ENCODE measurements around the gene FBXL19. TPM values are rescaled to one million over a fixed set of nuclear protein-coding genes. Genes with fewer than 3 reads are reported as not detected.

Gene FBXL19
- total and polyA plus RNA-seq, 2 of the 13 experiments (the other 11 are each of a cell fraction or from before 2014, with no cell fraction given) = 6.0 to 13.7 TPM

DNA sequence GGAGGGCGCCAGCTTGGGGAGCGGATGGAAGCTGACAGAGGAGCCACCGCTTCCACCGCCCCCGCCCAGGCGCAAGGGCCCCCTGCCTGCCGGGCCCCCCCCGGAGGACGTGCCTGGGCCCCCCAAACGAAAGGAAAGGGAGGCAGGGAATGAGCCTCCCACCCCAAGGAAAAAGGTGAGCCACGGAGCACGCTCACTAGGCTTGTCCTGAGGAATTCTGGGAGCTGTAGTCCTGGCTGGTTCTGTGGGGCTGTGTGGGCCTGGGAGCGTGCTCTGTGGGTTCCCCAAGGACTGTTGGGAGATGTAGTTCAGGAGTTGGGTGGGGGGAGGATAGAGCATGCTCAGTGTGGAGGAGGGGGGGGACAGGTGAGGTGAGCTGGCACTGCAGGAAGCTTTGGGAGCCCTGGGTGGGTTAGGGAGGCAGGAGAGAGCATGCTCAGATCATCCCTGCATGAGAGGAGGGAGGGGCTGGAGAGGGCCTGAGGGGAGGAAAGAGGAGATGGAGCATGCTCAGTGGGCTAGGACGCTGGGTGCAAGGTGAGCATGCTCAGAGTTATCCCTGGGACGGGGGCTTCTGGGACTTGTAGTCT is 4.5 kb downstream of the FBXL19 start (continued):
- TF ChIP-seq, protein P1, sequence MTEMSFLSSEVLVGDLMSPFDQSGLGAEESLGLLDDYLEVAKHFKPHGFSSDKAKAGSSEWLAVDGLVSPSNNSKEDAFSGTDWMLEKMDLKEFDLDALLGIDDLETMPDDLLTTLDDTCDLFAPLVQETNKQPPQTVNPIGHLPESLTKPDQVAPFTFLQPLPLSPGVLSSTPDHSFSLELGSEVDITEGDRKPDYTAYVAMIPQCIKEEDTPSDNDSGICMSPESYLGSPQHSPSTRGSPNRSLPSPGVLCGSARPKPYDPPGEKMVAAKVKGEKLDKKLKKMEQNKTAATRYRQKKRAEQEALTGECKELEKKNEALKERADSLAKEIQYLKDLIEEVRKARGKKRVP (CRISPR knock-in tag; IDR thresholded peaks at IDR 0.05) = no peak
- TF ChIP-seq ZNF343 (CRISPR knock-in tag; IDR thresholded peaks at IDR 0.05) (no peak), DR1 (CRISPR knock-in tag; IDR thresholded peaks at IDR 0.05) (no peak), ZNF274 (CRISPR knock-in tag; IDR thresholded peaks at IDR 0.05) (0 out of 2 replicates have a peak, but pooled peaks have one; percentile 29), ELF1 (CRISPR knock-in tag; IDR thresholded peaks at IDR 0.05) (no peak), MZF1 (CRISPR knock-in tag; IDR thresholded peaks at IDR 0.05; ENCODE audit: borderline replicate concordance) (no peak), ZMYM4 (CRISPR knock-in tag; IDR thresholded peaks at IDR 0.05) (0 out of 2 replicates have a peak, but pooled peaks have one; percentile 32), ZNF775 (CRISPR knock-in tag; IDR thresholded peaks at IDR 0.05; ENCODE audit: borderline replicate concordance) (no peak), HCFC1 (IDR thresholded peaks at IDR 0.05; ENCODE audit: low read depth, low read length) (peak; percentile 76), KDM3A (CRISPR knock-in tag; IDR thresholded peaks at IDR 0.05; ENCODE audit: low read depth) (no peak), RNF2 (conservative IDR thresholded peaks at IDR 0.05; ENCODE audit: low read depth) (no peak)
- TF ChIP-seq, protein P2, sequence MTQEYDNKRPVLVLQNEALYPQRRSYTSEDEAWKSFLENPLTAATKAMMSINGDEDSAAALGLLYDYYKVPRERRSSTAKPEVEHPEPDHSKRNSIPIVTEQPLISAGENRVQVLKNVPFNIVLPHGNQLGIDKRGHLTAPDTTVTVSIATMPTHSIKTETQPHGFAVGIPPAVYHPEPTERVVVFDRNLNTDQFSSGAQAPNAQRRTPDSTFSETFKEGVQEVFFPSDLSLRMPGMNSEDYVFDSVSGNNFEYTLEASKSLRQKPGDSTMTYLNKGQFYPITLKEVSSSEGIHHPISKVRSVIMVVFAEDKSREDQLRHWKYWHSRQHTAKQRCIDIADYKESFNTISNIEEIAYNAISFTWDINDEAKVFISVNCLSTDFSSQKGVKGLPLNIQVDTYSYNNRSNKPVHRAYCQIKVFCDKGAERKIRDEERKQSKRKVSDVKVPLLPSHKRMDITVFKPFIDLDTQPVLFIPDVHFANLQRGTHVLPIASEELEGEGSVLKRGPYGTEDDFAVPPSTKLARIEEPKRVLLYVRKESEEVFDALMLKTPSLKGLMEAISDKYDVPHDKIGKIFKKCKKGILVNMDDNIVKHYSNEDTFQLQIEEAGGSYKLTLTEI (CRISPR knock-in tag; conservative IDR thresholded peaks at IDR 0.05) = no peak
- TF ChIP-seq, protein P3, sequence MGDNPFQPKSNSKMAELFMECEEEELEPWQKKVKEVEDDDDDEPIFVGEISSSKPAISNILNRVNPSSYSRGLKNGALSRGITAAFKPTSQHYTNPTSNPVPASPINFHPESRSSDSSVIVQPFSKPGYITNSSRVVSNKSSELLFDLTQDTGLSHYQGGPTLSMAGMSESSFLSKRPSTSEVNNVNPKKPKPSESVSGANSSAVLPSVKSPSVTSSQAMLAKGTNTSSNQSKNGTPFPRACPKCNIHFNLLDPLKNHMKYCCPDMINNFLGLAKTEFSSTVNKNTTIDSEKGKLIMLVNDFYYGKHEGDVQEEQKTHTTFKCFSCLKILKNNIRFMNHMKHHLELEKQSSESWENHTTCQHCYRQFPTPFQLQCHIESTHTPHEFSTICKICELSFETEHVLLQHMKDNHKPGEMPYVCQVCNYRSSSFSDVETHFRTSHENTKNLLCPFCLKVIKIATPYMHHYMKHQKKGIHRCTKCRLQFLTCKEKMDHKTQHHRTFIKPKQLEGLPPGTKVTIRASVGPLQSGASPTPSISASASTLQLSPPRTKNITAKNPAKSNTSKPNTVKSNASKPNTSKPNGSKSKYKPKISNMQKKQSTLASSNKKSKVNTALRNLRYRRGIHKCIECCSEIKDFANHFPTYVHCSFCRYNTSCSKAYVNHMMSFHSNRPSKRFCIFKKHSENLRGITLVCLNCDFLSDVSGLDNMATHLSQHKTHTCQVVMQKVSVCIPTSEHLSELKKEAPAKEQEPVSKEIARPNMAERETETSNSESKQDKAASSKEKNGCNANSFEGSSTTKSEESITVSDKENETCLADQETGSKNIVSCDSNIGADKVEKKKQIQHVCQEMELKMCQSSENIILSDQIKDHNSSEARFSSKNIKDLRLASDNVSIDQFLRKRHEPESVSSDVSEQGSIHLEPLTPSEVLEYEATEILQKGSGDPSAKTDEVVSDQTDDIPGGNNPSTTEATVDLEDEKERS (CRISPR knock-in tag; IDR thresholded peaks at IDR 0.05) = no peak
- TF ChIP-seq, protein P4, sequence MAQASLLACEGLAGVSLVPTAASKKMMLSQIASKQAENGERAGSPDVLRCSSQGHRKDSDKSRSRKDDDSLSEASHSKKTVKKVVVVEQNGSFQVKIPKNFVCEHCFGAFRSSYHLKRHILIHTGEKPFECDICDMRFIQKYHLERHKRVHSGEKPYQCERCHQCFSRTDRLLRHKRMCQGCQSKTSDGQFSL (CRISPR knock-in tag; IDR thresholded peaks at IDR 0.05) = peak; percentile 75
- TF ChIP-seq, protein P5, sequence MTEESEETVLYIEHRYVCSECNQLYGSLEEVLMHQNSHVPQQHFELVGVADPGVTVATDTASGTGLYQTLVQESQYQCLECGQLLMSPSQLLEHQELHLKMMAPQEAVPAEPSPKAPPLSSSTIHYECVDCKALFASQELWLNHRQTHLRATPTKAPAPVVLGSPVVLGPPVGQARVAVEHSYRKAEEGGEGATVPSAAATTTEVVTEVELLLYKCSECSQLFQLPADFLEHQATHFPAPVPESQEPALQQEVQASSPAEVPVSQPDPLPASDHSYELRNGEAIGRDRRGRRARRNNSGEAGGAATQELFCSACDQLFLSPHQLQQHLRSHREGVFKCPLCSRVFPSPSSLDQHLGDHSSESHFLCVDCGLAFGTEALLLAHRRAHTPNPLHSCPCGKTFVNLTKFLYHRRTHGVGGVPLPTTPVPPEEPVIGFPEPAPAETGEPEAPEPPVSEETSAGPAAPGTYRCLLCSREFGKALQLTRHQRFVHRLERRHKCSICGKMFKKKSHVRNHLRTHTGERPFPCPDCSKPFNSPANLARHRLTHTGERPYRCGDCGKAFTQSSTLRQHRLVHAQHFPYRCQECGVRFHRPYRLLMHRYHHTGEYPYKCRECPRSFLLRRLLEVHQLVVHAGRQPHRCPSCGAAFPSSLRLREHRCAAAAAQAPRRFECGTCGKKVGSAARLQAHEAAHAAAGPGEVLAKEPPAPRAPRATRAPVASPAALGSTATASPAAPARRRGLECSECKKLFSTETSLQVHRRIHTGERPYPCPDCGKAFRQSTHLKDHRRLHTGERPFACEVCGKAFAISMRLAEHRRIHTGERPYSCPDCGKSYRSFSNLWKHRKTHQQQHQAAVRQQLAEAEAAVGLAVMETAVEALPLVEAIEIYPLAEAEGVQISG (CRISPR knock-in tag; IDR thresholded peaks at IDR 0.05) = peak; percentile 52
- TF ChIP-seq, protein P6, sequence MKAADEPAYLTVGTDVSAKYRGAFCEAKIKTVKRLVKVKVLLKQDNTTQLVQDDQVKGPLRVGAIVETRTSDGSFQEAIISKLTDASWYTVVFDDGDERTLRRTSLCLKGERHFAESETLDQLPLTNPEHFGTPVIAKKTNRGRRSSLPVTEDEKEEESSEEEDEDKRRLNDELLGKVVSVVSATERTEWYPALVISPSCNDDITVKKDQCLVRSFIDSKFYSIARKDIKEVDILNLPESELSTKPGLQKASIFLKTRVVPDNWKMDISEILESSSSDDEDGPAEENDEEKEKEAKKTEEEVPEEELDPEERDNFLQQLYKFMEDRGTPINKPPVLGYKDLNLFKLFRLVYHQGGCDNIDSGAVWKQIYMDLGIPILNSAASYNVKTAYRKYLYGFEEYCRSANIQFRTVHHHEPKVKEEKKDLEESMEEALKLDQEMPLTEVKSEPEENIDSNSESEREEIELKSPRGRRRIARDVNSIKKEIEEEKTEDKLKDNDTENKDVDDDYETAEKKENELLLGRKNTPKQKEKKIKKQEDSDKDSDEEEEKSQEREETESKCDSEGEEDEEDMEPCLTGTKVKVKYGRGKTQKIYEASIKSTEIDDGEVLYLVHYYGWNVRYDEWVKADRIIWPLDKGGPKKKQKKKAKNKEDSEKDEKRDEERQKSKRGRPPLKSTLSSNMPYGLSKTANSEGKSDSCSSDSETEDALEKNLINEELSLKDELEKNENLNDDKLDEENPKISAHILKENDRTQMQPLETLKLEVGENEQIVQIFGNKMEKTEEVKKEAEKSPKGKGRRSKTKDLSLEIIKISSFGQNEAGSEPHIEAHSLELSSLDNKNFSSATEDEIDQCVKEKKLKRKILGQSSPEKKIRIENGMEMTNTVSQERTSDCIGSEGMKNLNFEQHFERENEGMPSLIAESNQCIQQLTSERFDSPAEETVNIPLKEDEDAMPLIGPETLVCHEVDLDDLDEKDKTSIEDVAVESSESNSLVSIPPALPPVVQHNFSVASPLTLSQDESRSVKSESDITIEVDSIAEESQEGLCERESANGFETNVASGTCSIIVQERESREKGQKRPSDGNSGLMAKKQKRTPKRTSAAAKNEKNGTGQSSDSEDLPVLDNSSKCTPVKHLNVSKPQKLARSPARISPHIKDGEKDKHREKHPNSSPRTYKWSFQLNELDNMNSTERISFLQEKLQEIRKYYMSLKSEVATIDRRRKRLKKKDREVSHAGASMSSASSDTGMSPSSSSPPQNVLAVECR (CRISPR knock-in tag; IDR thresholded peaks at IDR 0.05; ENCODE audit: borderline replicate concordance) = peak; percentile 41; the same call in 1 of the 2 replicates

Data from HepG2 (cell line).